Fibroblast of peridontal ligament (primary cell): ENCODE measurements around the gene CFAP54.
"Not testable (repeated sequence)": the region's sequence is repeated elsewhere in the genome, so short reads cannot be mapped to it uniquely, and the experiment has no call there.

Experiments used
- DNase-seq: peaks from one replicate; pipeline ENCODE4 v3.0.0-alpha.2; 2010; ENCODE audit errors: extremely low read depth

CFAP54 gene

GRCh38 chr12:96489392-96490056, at the start of gene CFAP54:
Gene CFAP54 (plus strand): TSS chr12:96489577. CDS start chr12:96489610, 33 bp downstream.
- DNase-seq, result peak; percentile 93

DNA sequence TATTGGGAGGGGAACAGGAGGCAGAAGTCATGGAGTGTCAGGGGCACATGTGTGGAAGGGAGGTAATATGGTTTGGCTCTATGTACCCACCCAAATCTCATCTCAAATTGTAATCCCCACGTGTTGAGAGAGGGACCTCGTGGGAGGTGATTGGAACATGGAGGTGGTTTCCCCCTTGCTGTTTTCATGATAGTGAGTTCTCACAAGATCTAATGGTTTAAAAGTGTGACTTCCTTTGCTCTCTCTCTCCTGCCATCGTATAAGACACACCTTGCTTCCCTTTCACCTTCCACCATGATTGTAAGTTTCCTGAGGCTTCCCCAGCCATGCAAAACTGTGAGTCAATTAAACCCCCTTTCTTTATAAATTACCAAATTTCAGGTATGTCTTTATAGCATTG, 47.6 kb upstream of the CFAP54 start:
- no peak for DNase-seq

DNA sequence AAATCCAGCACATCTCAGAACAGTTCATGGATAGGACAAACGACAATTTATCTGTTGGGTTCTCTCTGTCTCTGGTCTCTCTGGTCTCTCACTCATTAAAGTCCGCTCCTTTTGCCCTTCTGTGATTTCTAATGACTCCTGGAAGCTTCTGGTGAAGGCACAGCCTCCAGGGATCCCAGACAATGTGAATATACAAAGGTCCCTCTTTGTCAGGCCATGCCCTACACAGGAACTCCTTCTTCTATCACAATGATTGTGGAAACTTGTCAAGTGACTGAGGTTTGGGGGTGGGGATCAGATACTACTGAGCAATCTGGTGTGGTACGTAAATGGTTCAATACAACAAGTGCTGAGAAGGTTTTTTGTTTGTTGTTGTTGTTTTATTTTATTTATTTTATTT, 46.5 kb upstream of the CFAP54 start:
- DNase-seq, result no peak

GRCh38 chr12:96444399-96444798, 45.0 kb upstream of the CFAP54 start:
- DNase-seq, result no peak

GRCh38 chr12:96445691-96446583, 43.4 kb upstream of the CFAP54 start:
- peak; percentile 83 for DNase-seq

DNA sequence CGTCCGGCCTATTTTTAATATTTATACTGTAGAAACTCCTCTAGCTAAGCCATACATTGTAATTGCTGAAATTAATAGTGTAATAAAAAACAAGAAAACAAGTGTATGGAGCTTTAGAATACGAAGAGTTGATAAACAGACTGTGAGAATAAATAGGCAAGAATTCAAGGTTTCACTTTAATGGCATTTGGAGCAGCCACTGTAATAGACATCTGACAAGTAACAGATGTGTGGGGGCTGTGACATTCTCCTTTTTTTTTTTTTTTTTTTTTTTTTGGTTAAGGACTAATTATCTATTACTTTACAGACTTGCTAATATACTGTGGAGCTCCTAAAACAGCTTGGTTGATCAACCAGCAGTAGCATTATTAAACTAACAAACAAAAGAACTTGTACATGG, 42.1 kb upstream of the CFAP54 start:
- DNase-seq, result no peak

GRCh38 chr12:96448300-96448699, 41.1 kb upstream of the CFAP54 start:
- DNase-seq, result no peak

DNA sequence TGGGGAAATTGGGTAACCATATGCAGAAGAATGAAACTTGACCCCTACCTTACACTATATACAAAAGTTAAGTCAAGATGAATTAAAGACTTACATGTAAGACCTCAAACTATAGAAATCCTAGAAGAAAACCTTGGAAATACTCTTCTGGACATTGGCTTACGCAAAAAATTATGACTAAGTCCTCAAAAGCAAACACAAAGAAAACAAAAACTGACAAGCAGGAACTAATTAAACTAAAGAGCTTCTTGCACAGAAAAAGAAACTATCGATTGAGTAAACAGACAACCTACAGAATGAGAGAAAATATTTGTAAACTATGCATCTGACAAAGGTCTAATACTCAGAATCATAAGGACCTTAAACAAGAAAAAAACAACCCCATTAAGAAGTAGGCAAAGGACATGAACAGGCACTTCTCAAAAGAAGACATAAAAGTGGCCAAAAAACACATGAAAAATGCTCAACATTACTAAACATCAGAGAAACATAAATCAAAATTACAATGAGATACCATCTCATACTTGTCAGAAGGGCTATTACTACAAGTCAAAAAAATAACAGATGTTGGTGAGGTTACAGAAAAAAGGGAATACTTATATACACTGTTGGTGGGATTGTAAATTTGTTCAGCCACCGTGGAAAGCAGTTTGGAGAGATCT, 37.0 kb upstream of the CFAP54 start:
- no peak for DNase-seq

- DNase-seq, result no peak
Observed at GRCh38 chr12:96454396-96454795, 35.0 kb upstream of the CFAP54 start.

DNA sequence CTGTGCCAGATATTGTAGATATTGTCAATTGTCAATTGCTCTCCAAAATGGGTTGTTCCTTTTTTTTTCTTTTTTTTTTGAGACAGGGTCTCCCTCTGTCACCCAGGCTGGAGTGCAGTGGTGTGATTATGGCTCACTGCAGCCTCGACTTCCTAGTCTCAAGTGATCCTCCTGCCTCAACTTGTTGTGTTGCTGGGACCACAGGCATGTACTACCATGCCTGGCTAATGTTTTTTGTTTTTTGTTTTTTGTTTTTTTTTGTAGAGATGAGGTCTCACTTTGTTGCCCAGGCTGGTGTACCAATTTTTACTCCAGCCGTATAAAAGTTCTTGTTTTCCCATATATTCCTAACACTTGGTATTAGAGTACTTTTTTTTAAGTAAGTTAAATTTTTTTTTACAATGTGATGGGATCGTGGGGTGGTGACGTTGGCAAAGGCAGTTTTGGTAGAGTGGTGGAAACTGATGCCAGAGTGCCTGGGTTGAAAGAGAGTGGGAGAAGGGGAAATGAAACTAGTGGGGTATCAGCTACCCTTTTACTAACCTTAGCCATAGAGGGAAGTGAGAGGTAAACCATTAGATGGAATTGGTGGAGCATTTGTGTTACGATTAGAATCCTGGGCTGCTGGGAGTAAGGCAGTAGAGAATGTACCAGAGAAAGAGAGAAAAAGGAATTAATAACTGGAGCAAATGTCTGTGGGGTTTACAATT, 33.0 kb upstream of the CFAP54 start:
- no peak for DNase-seq

DNA sequence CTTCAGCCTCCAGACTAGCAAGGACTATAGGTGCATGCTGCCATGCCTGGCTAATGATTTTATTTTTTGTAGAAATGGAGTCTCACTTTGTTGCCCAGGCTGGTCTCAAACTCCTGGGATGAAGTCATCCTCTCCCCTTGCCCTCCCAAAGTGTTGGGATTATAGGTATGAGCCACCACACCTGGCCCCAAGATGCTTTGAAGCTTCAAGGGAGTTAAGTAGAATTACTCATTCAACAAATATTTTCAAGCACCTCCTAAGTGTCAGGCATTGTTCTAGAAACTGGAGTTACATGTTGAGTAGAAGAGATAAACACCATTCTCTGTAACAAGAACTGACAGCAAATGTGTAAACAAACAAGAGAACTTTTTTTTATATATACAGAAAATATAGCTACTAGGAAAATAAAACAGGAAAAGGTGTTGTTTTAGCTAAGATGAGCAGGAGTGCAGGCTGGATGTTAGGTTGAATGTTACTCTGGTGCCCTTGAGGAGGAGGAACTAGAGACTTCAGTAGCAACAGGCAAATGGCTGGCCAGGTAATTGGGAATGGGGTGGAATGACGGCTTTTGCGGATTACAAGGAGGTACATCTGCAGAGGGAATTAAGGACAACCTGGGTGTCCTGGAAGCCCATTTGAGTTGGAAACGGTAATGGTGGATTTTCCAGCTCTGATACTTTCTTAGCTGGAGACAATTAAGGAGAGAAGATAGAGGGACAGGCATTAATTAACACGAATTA, 32.0 kb upstream of the CFAP54 start:
- DNase-seq, result no peak

DNA sequence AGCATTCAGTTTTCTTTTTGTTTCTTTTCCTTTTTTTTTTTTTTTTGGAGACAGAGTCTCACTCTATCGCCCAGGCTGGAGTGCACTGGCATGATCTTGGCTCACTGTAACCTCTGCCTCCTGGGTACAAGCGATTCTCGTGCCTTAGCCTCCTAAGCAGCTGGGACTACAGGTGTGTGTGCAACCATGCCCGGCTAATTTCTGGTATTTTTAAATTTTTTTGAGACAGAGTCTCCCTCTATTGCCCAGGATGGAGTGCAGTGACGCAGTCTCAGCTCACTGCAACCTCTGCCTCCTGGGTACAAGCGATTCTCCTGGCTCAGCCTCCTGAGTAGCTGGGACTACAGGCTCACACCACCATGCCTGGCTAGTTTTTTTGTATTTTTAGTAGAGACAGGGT, 30.1 kb upstream of the CFAP54 start:
- not testable (repeated sequence) for DNase-seq

DNA sequence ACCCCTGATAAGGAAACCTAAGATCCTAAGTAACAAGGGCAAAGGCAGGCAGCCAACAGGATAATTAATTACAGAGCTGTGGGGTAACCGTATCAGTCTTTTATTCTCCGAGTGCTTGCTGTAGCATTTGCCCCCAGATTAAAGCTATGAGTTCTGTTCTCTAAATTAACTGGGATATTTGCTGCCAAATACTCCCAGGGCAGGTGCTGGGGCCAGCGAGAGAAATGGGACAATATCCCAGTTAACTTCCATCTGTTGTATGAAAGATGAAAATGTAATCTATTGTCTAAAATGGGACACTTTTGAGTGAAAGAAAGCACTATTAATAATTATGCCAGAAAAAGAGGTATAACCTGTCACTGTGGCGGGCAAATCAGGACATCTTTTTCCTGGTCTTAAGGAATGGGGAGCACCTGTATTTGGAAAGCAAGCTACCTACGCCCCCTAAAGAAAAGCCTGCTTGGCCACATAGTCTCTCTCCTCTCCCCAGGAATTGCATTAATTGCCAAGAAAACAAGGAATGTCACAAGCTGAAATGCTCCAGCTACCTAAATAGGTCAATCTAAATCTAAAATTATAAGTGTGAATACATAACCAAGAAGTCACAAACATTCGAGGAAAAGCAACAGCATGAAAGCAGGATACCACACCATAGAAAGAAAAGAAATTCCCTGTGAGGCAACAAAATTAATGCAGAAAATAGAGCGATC, 26.7 kb upstream of the CFAP54 start:
- no peak for DNase-seq

- DNase-seq, result no peak
Observed at GRCh38 chr12:96465896-96466295, 23.5 kb upstream of the CFAP54 start.

DNA sequence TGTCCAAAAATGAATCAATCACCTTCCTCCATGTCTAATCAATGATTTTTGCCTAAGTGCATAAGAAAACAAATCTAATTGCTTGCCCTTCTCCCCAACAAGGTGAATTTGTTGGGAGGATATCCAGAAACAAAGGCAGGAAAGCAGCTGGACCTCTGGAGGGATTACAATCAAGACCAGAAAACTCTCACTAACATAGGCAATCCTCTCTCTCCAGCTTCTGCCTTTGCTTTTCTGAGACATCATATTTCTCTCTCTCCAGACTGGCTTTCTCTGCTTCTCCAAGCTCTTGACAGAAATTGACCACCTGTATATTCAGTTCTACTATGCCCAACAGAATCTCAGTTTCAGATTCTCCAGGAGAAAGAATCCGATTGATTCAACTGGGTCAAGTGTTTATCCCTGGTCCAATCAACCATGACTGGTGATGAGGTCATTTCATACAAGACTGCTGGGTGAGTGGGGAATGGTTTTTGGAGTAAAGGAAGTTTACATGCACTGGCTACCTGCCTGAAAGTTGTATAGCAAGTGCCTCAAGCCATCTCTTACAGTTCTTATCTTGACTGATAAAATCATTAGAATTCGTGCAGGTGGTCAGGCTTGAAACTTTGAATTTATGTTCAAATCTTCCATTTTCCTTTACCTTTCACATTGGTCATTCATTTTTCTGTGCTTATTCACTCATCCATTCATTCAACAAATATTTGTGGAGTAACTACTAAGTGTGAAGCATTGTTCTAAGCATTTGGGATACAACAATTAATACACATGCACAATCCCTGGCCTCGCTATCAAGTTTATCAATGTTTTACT, 22.2 kb upstream of the CFAP54 start:
- peak; percentile 55 for DNase-seq

DNA sequence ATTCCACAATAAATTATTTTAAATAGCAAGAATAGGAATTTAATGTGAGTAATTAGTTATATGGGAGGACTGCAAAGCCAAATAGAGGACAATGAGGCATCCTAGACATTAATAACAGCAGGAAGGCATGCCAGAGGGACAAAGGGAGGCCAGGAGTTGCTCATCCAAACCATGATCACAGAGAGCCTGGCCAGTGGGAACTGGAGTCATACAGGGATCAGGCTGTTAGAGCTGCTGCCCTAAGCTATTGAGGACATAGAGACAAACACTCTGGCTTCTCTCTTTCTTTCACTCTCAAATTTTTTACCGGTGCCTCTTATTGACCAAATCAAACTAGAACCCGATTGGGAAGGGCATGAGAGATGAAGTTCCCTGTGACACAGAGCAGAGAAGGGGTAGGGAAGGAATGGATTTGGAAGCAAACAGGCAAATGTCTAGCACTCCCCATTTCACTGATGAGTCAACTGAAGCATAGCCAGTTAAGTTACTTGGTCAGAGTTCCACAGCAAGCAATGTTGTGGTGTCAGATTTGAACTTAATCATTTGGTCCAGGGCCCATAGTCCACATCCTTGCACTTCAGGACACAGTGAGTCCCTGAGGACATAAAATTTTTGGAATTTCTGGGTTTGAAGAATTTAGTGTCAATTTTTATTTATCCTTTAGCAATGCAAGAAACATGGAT, 17.9 kb upstream of the CFAP54 start:
- peak; percentile 86 for DNase-seq

- no peak for DNase-seq
Observed at GRCh38 chr12:96472384-96472783, 17.0 kb upstream of the CFAP54 start.

- DNase-seq, result no peak
Observed at GRCh38 chr12:96473394-96474093, 15.8 kb upstream of the CFAP54 start.

- no peak for DNase-seq
Observed at GRCh38 chr12:96474206-96474605, 15.2 kb upstream of the CFAP54 start.
